ENCODE results near the gene IGSF9B.

DNA sequence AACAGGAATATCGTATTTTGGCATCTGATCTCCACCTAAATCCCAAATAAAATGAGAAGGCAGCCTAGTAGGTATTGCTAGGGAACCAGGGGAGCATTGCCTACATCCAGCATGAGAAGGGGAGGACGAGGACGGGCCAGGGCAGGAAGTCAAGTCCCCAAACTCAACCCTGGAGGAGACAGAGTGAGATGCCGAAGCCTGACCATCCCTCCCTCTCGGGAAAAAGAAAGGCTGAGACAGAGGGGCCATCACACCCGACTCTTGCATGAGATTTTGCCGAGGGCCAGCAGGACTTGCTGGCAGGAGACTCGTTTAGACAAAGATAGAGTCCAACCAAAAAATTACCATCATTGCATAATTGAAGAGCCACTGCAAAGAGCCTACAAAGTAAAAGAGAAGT is 61.2 kb downstream of the IGSF9B start:
- no peak for TF ChIP-seq EZH2 (IDR thresholded peaks at IDR 0.05; ENCODE audit: insufficient read depth, poor library complexity, severe bottlenecking)
- no peak for TF ChIP-seq EZH2phosphoT487 (IDR thresholded peaks at IDR 0.05; ENCODE audit: insufficient read depth, low read depth)
